Ectodermal cell (in vitro differentiated cells): ENCODE measurements around the gene ATIC. TPM values are rescaled to one million over a fixed set of nuclear protein-coding genes. Genes with fewer than 3 reads are reported as not detected.

Experiments
- H3K27ac ChIP-seq: 2 replicates; pipeline ENCODE4 v1.7.0; 2013; ENCODE audit warnings: mild to moderate bottlenecking, low read depth, low read length; ENCODE audit not compliant: insufficient read depth, poor library complexity, severe bottlenecking
- H3K27me3 ChIP-seq: 2 replicates; pipeline ENCODE4 v1.7.0; 2013; ENCODE audit warnings: mild to moderate bottlenecking, low read length; ENCODE audit not compliant: insufficient read depth, control insufficient read depth, poor library complexity, severe bottlenecking
- H3K36me3 ChIP-seq: one replicate; pipeline ENCODE4 v1.7.0; 2013; ENCODE audit warnings: low read length; ENCODE audit not compliant: control insufficient read depth, insufficient read depth
- H3K4me1 ChIP-seq: one replicate; pipeline ENCODE4 v1.7.0; 2013; ENCODE audit warnings: low read length; ENCODE audit not compliant: control insufficient read depth, insufficient read depth
- H3K4me3 ChIP-seq: 2 replicates; pipeline ENCODE4 v1.7.0; 2013; ENCODE audit warnings: low read depth, low read length, control low read depth; ENCODE audit not compliant: insufficient read depth
- H3K9me3 ChIP-seq: 2 replicates; pipeline ENCODE4 v1.7.0; 2013; ENCODE audit warnings: mild to moderate bottlenecking, low read length, moderate library complexity; ENCODE audit not compliant: control insufficient read depth
- WGBS, 2 experiments: methylation state at CpG; one replicate each; pipeline ENCODE4 v1.1.7; 2013; ENCODE audit warnings: missing lambda C conversion rate in 2 of 2; 5-methylcytosine and 5-hydroxymethylcytosine counted together
- polyA plus RNA-seq, 4 experiments: library from polyadenylated mRNA; stranded (reverse); fragments of 50-300 nt; gene quantifications; one replicate each; pipeline ENCODE4 v1.2.3, GENCODE V29; 2013

Gene ATIC
- 249 TPM for polyA plus RNA-seq (2013, experiment 1 of 4)
- 248 TPM for polyA plus RNA-seq (2013, experiment 2 of 4)
- 150 TPM for polyA plus RNA-seq (2013, experiment 3 of 4)
- polyA plus RNA-seq (2013, experiment 4 of 4) = 158 TPM

DNA sequence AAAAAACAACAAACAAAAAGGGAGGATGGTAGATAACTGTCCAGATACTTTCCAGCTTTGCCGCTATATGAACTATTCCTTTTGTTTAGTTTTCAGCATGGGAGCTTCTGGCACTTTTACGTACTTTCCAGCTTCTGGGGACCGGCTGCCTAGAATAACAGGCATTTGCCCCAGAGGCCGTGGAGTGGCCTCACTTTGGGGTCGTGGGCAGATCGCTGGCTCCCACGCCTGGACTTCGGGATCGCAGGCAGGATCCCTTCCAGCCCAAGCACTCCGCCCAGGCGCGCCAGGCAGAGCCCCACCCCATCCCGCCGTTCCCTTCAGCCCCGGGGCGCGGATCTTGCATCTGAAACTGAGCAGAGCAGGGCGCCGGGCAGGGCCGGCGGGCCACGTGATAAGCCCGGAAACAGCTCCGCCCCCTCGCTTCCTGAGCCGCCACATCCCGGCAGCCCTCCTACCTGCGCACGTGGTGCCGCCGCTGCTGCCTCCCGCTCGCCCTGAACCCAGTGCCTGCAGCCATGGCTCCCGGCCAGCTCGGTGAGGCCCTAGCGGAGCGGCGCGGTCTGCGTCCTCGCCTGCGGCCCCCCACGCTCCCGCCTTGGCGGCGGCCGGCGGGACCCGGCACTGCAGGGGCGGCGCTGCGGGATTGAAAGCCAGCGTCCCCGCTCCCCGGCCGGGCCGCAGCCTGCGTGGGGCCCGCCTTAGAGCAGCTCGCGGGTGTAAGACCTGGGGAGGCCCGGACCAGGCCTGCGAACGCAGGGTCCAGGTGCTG, at the start of gene ATIC:
ATIC (plus strand) TSS at position 435 of the 772 bp plus-strand sequence; CDS start at position 519, 84 bp downstream.
- H3K27me3 ChIP-seq = no peaks in the 10 kb centered on the region
- H3K36me3 ChIP-seq = peaks cover 15% of the 10 kb centered on the region
- H3K27ac ChIP-seq = no peak within 1 kb of the TSS
- no peaks in the 10 kb centered on the region for H3K9me3 ChIP-seq
- H3K4me1 ChIP-seq = peaks cover 7% of the 10 kb centered on the region
- peak within 1 kb of the TSS; percentile 52 for H3K4me3 ChIP-seq
- 1 to 2% methylated on average over 64 of the region's 64 CpGs for WGBS, 2 experiments

DNA sequence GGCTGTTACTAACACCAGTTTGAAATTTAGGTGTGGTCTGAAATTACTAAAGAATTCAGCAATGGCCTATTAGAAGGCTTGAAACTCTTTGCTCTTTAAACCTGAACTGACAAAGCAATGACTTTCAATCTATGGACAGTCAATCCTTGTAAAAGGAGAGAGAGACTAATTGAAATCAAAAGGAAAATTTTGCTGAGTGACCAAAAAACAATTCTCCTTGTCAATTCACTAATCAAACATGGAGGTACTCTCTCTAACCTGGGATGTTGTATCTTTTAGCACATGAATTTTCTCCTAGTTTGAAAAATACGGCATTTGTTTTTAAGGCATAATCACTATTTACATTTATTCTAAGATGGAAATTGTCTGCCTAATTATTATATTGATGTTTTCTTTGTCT, 49.6 kb upstream of the ATIC start:
- no peaks in the 10 kb centered on the region for H3K4me1 ChIP-seq
- H3K4me3 ChIP-seq = no peak overlapping the region
- H3K27ac ChIP-seq = no peak overlapping the region
- no CpG with 5 or more reads among the region's 1 CpG for WGBS, 2 experiments
- no peaks in the 10 kb centered on the region for H3K9me3 ChIP-seq
- no peaks in the 10 kb centered on the region for H3K27me3 ChIP-seq
- no peaks in the 10 kb centered on the region for H3K36me3 ChIP-seq

DNA sequence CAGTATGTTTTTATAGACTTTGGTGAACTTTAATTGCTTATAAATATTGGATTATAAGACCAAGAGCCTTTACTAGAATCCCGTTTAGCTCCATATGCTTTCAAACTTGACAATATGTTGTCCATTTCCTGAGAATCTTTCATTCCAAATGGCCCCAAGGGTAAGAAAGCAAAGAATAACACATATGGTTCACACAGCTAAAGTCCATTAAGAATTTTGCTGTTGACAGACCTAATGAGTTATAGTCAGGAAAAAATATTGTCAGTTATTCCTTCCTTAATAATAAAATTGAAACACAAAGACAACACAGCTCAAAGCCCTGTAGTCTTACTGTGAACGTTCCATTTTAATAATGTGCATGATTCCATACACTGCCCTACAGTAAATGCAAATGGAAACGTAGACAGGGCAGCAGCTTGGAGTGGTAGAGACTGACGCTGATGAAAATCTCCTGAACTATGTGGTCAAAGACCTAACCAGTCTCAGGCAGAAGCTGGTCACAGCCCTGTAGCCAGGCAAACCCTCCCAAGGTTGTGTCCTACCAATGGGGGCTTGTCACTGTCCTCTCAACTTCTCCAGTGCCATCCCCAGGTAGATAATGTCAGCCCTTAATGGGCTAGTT, 49.0 kb upstream of the ATIC start:
- H3K4me3 ChIP-seq = no peak overlapping the region
- no peak overlapping the region for H3K27ac ChIP-seq
- no peaks in the 10 kb centered on the region for H3K27me3 ChIP-seq
- H3K9me3 ChIP-seq = no peaks in the 10 kb centered on the region
- WGBS, 2 experiments = 84 to 89% methylated on average over 3 to 4 of the region's 4 CpGs
- H3K36me3 ChIP-seq = no peaks in the 10 kb centered on the region
- no peaks in the 10 kb centered on the region for H3K4me1 ChIP-seq

DNA sequence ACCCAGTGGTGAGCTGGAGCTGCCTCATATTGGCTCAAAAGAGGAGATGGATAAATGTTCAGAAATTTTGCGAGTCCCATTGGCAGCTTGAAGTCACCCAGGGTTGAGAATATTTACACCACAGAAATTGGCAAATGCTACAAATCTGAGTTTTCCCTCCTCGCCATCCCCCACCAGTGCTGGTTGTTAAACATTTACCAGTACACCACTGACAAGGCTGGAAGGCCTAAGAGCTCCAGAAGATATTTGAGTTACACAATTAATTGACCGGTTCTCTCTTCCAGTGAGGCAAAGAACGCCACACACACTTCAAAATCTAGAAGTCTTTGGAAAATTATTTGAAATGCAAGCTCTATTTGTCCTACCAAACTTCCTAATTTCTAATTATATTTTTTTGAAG, 47.5 kb upstream of the ATIC start:
- Histone ChIP-seq H3K27me3 (no peaks in the 10 kb centered on the region), H3K4me1 (no peaks in the 10 kb centered on the region), H3K36me3 (no peaks in the 10 kb centered on the region), H3K4me3 (no peak overlapping the region), H3K27ac (no peak overlapping the region), H3K9me3 (no peaks in the 10 kb centered on the region)
- 88 to 93% methylated on average over 3 to 4 of the region's 4 CpGs for WGBS, 2 experiments

DNA sequence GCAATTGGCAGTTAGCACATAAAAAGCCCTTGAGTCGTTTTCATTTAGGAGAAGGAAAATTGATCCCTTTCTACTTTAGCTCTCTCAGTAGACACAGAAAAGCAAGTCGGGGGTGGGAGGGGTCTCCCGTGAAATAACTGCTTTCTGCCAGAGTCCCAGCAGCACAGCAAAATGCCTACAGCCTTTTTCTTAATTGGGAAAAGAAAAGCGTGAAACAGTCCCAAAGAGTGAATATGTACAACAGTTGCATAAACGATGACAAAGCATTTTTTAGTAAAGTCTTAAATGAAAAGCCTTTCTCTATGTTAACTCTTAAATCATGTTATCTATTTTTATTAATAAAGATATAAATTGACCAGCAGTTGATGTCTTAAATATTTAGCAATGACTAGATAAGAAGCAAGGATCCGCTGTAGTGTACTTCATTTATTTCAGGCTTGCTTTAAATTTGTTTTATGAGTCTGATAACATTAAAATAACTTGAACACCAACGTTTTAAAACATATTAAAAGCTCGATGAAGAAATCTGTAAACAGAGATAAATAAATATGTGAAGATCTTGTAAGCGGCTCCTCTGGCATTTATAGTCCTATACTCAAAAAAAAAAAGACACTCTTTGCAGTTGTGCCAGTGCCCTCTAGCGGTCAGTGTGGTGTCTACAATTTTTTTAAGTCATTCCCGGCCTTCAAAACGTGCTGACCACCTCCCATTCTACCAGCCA, 42.3 kb upstream of the ATIC start:
- H3K27me3 ChIP-seq = no peaks in the 10 kb centered on the region
- no peaks in the 10 kb centered on the region for H3K36me3 ChIP-seq
- no peaks in the 10 kb centered on the region for H3K4me1 ChIP-seq
- H3K9me3 ChIP-seq = no peaks in the 10 kb centered on the region
- no peak overlapping the region for H3K4me3 ChIP-seq
- H3K27ac ChIP-seq = no peak overlapping the region
- 19 to 46% methylated on average over 7 to 10 of the region's 12 CpGs for WGBS, 2 experiments

DNA sequence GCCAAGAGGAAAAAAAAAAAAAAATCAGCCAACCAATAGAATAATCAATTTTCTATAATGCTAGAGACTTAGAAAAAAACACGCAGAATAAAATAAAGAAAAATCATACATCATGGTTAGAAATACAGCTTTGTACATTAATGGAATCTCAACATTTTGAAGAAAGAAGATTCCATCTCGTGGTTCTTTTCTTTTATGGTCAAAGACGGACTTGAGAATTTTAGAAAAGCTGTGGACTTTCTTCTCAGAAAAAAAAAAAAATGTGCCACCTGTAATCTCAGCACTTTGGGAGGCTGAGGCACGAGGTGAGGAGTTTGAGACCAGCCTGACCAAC, 41.8 kb upstream of the ATIC start:
- WGBS, 2 experiments = 71 to 96% methylated on average over 3 to 4 of the region's 4 CpGs
- Histone ChIP-seq H3K9me3 (no peaks in the 10 kb centered on the region), H3K36me3 (no peaks in the 10 kb centered on the region), H3K4me3 (no peak overlapping the region), H3K4me1 (no peaks in the 10 kb centered on the region), H3K27me3 (no peaks in the 10 kb centered on the region), H3K27ac (no peak overlapping the region)

DNA sequence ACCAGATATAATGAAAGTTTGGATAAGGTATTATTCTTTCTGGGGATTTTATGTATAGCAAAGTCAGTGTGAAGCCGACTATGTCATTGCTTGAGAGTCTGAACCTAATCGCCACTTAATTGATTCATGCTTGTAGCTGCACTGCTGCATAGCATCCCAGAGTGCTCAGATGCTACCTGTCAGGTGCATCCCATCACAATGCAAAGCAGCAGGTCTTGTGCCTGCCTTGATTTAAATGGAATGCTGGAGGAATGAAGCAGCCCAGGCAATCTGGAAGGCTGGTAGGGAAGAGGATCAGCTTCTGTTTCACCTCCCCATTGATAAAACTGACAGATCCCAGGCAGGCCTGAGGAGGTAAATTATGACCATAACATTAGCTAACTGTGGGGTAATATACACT, 40.4 kb upstream of the ATIC start:
- H3K4me1 ChIP-seq = no peaks in the 10 kb centered on the region
- H3K27me3 ChIP-seq = no peaks in the 10 kb centered on the region
- no peak overlapping the region for H3K27ac ChIP-seq
- 90% methylated on average over 2 of the region's 2 CpGs for WGBS, 2 experiments
- no peak overlapping the region for H3K4me3 ChIP-seq
- H3K9me3 ChIP-seq = no peaks in the 10 kb centered on the region
- H3K36me3 ChIP-seq = no peaks in the 10 kb centered on the region

DNA sequence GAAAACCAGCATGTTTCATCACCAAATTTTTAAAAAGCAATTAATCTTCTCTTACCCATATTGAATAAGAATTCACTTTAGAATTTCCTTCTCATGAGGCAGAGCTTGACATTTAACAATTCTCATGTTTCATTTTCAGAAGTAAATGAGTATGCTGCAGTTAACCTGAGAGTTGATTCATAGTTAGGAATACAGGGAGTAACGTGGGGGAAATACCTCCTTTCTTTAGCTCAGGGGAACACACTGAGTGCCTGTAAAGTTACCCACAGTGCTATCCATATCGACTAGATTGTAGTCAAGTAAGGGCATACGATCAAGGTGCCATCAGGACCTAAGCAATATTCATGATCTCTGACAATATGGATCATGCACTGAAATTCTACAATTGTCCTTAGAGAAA, 38.9 kb upstream of the ATIC start:
- Histone ChIP-seq H3K4me1 (no peaks in the 10 kb centered on the region), H3K36me3 (no peaks in the 10 kb centered on the region), H3K9me3 (no peaks in the 10 kb centered on the region), H3K27ac (no peak overlapping the region), H3K27me3 (no peaks in the 10 kb centered on the region), H3K4me3 (no peak overlapping the region)
- WGBS, 2 experiments = 94% methylated on average over 3 of the region's 3 CpGs

DNA sequence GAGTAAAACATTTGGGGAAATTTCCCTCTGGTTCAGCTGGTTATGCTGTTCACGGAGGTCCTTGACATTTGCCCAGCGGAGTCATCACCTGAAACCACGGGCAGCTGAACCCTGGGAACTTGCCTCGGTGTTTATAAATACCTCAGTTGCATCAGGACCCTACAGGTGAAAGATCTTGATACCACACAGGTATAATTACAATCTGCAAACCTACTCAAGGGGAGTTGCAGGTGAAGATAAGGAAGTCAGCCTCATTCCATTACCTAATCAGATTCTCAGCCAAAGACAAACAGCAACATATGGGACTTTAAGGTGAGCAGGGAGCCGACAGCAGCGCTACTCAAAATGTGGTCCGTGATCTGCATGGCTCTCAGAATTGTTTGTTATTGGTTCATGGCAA, 37.0 kb upstream of the ATIC start:
- WGBS, 2 experiments = 91 to 93% methylated on average over 7 of the region's 7 CpGs
- no peaks in the 10 kb centered on the region for H3K36me3 ChIP-seq
- no peaks in the 10 kb centered on the region for H3K27me3 ChIP-seq
- H3K4me3 ChIP-seq = no peak overlapping the region
- H3K9me3 ChIP-seq = no peaks in the 10 kb centered on the region
- no peak overlapping the region for H3K27ac ChIP-seq
- H3K4me1 ChIP-seq = no peaks in the 10 kb centered on the region

DNA sequence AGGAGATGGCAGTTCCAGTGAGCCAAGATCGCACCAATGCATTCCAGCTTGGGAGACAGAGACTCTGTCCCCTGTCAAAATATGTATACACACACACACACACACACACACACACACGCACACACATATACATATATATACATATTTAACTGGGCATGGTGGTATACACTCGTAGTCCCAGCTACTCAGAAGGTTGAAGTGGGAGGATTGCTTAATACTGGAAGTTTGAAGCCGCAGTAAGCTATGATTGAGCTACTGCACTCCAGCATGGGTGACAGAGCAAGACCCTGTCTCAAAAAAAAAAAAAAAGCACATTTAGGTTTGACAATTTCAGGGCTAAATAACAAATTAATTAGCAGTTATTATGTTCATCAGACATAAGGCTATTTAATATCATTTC, 36.0 kb upstream of the ATIC start:
- no peak overlapping the region for H3K27ac ChIP-seq
- H3K9me3 ChIP-seq = no peaks in the 10 kb centered on the region
- no peaks in the 10 kb centered on the region for H3K27me3 ChIP-seq
- H3K4me3 ChIP-seq = no peak overlapping the region
- H3K4me1 ChIP-seq = no peaks in the 10 kb centered on the region
- no peaks in the 10 kb centered on the region for H3K36me3 ChIP-seq
- 75 to 94% methylated on average over 3 to 4 of the region's 4 CpGs for WGBS, 2 experiments
